Renal pelvis (tissue), 4 donors: ENCODE results near the gene STXBP6. TPM values are rescaled to one million over a fixed set of nuclear protein-coding genes. Genes with fewer than 3 reads are reported as not detected.
"Not testable (repeated sequence)": the region's sequence is repeated elsewhere in the genome, so short reads cannot be mapped to it uniquely, and the experiment has no call there.

ENCODE experiments used
- DNase-seq: peaks from one replicate; pipeline ENCODE4 v3.0.0-alpha.2; 2013
- polyA plus RNA-seq, 3 donors: library from polyadenylated mRNA; unstranded; fragments of 120-200 nt; gene quantifications; one replicate each; pipeline ENCODE4 v1.2.1, GENCODE V29; 2013; ENCODE audit not compliant: insufficient read length in 3 of 3

STXBP6 gene
- polyA plus RNA-seq, 3 donors: 7.0 to 9.3 (median 7.1) TPM

GRCh38 chr14:24962118-24962517 lies 87.8 kb downstream of the STXBP6 start:
- DNase-seq: not testable (repeated sequence)

DNA sequence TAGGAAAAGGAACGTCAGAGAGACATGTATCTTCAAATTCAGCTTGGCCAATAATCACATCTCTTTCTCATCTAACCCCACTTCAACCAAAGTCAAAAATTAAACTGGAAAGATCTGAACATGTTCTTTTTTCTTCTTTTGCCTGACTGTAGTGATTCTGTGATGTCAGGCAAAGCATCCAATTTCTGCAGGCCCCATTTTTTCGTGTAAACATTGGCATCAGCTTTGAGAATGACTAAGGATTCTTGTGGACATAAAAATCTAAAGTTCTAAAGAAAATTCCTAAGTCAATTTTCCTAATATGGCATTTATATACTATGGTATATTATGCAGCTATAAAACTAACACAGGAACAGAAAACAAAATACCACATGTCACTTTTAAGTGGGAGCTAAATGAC lies 89.1 kb downstream of the STXBP6 start:
- DNase-seq: no peak

GRCh38 chr14:24959791-24960331 lies 90.1 kb downstream of the STXBP6 start:
- no peak for DNase-seq

DNA sequence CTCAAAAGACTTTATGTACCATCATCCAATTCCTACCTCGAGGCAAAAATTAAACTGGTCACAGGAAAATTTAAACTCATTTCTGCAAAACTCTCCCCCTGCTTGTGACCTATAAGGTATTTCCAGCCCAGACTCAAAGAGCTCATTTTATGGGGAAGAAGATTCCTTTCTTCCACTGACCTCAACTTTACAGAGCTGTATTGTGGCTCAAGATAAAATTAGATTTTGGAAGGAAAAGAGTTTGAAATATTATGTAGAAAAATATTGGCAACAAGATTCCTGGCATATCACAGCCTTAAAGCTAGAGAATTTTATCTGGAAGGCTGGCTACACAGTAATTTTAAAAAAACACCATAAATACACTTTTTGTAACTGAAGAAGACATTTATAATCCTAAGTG lies 91.7 kb downstream of the STXBP6 start:
- DNase-seq: no peak

DNA sequence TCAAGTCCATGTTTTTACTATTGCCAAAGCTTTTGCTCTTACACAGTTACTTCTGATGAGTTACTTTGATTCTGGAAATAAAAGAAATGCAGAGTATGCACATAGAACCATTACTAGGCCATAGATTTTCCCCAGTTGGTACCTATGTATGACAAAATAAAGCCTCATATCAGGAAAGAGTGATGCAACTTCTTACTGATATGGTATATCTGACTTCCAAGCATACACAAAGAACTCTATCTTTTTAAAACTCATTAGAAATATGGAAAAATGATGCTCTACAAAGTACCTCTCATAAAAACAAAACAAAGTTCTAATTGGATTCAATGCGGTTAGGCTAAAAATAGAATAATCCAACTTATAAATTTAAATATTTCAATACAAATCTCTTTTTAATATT lies 92.1 kb downstream of the STXBP6 start:
- no peak for DNase-seq

- no peak for DNase-seq
These were observed 93.8 kb downstream of the STXBP6 start for GRCh38 chr14:24956104-24956503.

DNA sequence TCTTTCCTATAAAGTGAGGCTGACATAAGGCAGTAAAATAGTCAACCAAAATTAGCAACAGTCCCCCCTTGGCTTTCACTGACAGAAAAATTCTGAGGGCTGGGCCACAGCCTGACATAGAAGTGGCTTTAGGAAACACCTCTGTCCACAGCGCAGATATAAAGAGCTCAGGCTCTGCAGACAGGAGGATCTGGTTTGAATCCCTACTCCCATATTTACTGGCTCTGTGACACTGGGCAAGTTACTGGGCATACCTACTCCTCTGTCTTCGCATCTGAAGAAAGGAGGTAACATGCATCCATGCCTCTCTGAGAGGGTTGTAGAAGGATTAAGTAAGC lies 95.3 kb downstream of the STXBP6 start:
- no peak for DNase-seq

- DNase-seq: peak; percentile 68
These were observed 95.8 kb downstream of the STXBP6 start for GRCh38 chr14:24954037-24954699.

GRCh38 chr14:24952851-24953666 lies 96.9 kb downstream of the STXBP6 start:
- no peak for DNase-seq

- DNase-seq: no peak
These were observed 101.6 kb downstream of the STXBP6 start for GRCh38 chr14:24948261-24948847.

- no peak for DNase-seq
These were observed 102.8 kb downstream of the STXBP6 start for GRCh38 chr14:24947131-24947530.

DNA sequence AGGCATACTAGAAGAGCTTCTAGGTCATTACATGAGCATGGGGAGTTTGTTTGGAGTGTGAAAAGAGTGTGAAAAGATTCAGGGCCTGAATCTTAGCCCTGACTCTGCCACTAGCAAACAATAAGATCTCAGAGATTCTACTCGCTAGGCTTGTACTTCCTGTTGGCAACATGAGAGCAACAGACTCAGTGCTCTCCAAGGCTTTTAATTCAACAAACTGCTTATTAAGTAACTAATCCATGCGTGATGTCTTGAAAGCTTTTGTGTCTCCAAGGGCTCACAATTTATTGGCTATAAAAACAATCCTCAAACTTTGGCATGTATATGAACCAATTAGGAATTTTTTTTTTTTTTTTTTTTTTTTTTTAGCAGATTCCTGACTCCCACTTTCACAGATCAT lies 105.1 kb downstream of the STXBP6 start:
- DNase-seq: no peak

GRCh38 chr14:24943024-24943423 lies 106.9 kb downstream of the STXBP6 start:
- DNase-seq: no peak

DNA sequence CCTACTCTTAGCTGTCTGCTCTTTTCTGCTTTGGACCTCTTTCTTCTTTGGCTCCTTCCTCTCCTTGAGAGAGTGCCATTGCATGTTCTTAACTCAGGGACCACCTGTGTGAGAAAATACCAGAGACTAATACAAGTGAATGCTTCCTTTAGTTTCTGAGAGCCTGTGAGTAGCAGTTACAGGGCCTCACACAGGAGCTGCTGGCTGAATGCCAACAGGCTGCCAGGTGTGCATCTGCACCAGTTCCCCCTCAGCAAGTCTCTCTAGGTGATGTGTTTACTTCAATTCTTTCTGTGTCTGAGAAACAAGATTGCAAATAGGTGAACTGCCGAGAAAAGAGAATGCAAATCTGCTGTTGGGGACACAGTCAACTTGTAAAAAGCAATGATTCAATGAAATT lies 108.2 kb downstream of the STXBP6 start:
- DNase-seq: peak; percentile 59

DNA sequence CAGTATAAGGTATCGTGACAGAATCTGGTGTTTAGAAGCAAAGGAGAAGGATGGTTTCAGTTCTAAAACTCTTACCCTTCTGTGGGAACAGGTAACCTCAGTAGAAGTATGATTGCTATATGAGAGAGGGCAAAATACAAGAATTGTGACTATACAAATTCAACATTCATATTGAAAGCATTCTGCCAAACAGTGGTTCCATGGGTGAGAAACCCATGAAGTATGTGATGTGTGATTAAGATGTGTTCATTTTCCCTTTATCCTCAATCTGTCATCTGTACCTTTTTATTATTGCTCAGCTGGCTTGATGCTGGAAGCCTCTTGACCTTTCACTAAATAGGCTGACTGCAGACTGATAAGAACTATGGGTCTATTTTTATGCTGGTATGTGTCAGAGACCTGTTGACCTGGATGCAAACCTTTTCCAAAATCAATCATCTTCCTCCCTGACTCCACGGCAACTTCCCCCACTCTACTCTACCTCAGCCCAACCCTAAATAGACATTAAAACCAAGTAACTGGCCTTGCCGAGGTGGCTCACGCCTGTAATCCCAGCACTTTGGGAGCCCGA lies 109.6 kb downstream of the STXBP6 start:
- DNase-seq: no peak

DNA sequence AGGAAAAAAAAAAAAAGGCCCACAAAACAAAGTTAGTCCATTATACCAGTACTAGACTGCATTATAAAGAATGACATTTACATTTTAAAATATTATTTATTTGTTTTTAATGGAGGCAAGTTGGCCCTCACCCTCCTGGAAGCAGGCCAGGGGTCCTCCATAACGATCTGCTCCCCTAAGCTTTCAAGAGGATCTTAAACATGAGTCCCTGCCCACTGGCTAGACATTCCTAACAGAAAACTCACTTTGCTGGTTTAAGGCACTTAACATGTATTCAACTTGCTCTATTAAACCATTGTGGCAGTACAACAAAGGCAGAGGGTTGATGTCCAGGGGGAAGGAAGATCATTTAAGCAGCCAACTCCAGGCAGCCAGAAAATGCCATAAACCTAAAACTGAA lies 111.4 kb downstream of the STXBP6 start:
- no peak for DNase-seq

DNA sequence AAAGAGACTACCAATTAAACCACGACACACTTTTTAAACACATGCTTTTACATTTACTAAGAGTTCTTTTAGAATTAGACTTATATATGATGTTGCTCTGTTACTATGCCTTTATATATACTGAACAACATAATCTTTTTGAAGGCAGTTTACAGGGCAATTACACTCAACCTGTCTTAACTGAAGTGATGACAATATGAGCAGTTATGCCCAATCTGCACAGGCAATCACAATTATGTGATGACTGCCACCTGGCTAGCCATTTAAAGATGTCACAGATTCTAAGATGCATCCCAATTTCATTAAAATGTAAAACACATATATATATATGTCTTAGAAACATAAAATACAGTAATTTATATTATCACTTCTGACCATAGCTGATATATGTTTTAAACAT lies 112.6 kb downstream of the STXBP6 start:
- DNase-seq: no peak

GRCh38 chr14:24936773-24937172 lies 113.2 kb downstream of the STXBP6 start:
- not testable (repeated sequence) for DNase-seq

- no peak for DNase-seq
These were observed 114.2 kb downstream of the STXBP6 start for GRCh38 chr14:24935796-24936195.

DNA sequence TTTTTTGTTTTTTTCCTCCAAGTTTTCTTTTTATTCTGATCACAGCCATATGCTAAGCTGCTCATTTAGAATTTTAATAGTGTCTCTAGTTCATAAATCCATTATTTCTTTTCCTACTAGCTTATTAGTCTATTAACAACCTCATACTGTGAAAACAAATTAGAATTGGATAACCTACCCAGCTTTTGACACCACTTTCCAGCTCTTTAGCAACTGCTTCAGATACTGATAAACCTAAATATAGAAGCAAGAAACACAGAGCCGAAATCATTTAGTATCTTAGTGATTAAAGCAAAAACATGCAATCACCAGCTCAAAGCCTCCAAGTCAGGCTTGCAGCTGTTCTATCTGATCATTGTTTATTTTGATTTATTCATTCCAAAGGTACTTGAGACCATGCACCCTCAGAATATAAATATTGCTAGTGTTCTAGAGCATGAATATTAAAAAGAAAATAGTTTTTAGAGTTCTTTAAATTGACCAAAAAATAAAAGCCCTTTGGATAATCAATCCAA lies 121.5 kb downstream of the STXBP6 start:
- no peak for DNase-seq

- no peak for DNase-seq
These were observed 122.1 kb downstream of the STXBP6 start for GRCh38 chr14:24927809-24928208.

DNA sequence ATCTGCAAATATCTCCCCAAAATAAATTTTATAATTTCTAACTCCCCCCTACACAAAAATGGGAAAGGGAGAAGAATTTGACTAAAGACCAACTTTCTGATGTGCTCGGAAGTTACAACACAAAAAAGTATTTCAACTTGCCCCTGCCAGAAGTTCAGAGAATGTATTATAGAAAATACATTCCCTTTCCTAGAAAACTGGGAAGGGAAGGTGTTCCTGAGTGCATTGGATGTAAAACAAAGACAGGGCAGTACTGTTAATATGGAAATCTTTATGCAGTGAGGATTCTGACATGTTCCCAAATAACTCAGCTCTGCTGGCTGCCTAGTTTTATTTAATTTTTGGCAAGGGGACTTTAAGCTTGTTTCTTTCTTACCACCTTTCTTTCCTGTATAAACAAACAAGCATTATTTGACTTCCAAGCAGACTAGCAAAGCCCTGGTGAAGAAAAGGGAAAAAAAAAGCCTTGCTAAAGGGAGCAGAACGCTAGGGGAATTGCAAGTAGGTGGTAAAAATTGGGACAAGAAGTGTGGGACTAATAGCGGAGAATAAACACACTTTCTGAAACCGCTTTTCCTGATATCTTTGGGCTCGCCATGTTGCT lies 124.1 kb downstream of the STXBP6 start:
- no peak for DNase-seq
